Colon (tissue), 2 donors: ENCODE data around the gene SLC52A1.
"Not testable (repeated sequence)": the region's sequence is repeated elsewhere in the genome, so short reads cannot be mapped to it uniquely, and the experiment has no call there.

ENCODE experiments used
- FAIRE-seq: peaks from 2 replicates; lab custom pipeline; 2012; peaks lifted over from hg19 to GRCh38; lab: Jason Lieb, UNC
- donor health status: control.
- donor health status: control.

Gene SLC52A1

GRCh38 chr17:5031365-5032082 is 3.7 kb downstream of the SLC52A1 start:
- FAIRE-seq, result no peak

GRCh38 chr17:5030168-5030567 is 5.1 kb downstream of the SLC52A1 start:
- not testable (repeated sequence) for FAIRE-seq

- FAIRE-seq, result no peak
Observed at GRCh38 chr17:5027916-5028315, 7.3 kb downstream of the SLC52A1 start.

- FAIRE-seq, result no peak
Observed at GRCh38 chr17:5027299-5027698, 7.9 kb downstream of the SLC52A1 start.

GRCh38 chr17:5024604-5025003 is 10.6 kb downstream of the SLC52A1 start:
- FAIRE-seq, result no peak

- FAIRE-seq, result no peak
Observed at GRCh38 chr17:5023588-5024147, 11.6 kb downstream of the SLC52A1 start.

GRCh38 chr17:5022171-5022711 is 13.0 kb downstream of the SLC52A1 start:
- no peak for FAIRE-seq

- FAIRE-seq, result no peak
Observed at GRCh38 chr17:5020502-5021023, 14.7 kb downstream of the SLC52A1 start.

GRCh38 chr17:5019475-5019956 is 15.7 kb downstream of the SLC52A1 start:
- FAIRE-seq, result no peak

- no peak for FAIRE-seq
Observed at GRCh38 chr17:5014357-5014756, 20.9 kb downstream of the SLC52A1 start.

GRCh38 chr17:5011928-5012327 is 23.3 kb downstream of the SLC52A1 start:
- no peak for FAIRE-seq

- FAIRE-seq, result no peak
Observed at GRCh38 chr17:5003214-5003867, 31.9 kb downstream of the SLC52A1 start.

GRCh38 chr17:5002121-5002788 is 33.0 kb downstream of the SLC52A1 start:
- no peak for FAIRE-seq

- FAIRE-seq, result no peak
Observed at GRCh38 chr17:5000237-5000639, 35.0 kb downstream of the SLC52A1 start.

- FAIRE-seq, result no peak
Observed at GRCh38 chr17:4999430-5000093, 35.7 kb downstream of the SLC52A1 start.

- no peak for FAIRE-seq
Observed at GRCh38 chr17:4998732-4999429, 36.3 kb downstream of the SLC52A1 start.

GRCh38 chr17:4998027-4998731 is 37.0 kb downstream of the SLC52A1 start:
- FAIRE-seq, result no peak

- FAIRE-seq, result no peak
Observed at GRCh38 chr17:4997302-4998026, 37.8 kb downstream of the SLC52A1 start, which contains the start of the genes INCA1 and KIF1C. TSS of gene INCA1 (minus strand) at chr17:4997522. CDS start at chr17:4994437, 3,085 bp downstream. TSS of gene KIF1C (plus strand) at chr17:4997950. CDS start at chr17:5000247, 2,297 bp downstream.

- FAIRE-seq, result no peak
Observed at GRCh38 chr17:4994081-4994595, 41.1 kb downstream of the SLC52A1 start.
